GM18870 (cell line): ENCODE measurements around the gene ITGBL1.
A peak's percentile ranks its signal among the peaks of the same experiment; 100 is the strongest.

ENCODE experiments used
- ATAC-seq: cut with Tn5 transposase; IDR thresholded peaks from one replicate; pipeline ENCODE4 v1.9.1; 2021; ENCODE audit warnings: moderate library complexity; ENCODE audit not compliant: unreplicated experiment

ITGBL1 gene

DNA sequence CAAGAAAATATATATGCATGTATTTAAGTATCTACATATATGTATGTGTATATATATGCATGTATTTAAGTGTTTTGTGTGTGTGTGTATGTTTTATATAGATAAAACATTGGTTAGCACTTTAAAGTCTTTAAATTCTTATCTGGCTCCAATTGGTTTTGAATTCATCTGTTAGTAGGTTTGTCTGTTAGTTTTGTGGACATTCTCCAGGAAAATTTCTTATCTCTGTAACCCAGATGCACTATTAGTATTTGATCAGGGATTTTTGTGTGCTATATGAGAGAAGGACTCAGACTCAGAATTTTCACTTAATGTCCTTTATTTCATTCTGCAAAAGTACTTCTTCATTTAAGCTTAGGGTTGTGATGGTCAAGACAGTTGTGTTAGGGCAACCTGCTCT, 103.1 kb downstream of the ITGBL1 start:
- ATAC-seq = no peak

DNA sequence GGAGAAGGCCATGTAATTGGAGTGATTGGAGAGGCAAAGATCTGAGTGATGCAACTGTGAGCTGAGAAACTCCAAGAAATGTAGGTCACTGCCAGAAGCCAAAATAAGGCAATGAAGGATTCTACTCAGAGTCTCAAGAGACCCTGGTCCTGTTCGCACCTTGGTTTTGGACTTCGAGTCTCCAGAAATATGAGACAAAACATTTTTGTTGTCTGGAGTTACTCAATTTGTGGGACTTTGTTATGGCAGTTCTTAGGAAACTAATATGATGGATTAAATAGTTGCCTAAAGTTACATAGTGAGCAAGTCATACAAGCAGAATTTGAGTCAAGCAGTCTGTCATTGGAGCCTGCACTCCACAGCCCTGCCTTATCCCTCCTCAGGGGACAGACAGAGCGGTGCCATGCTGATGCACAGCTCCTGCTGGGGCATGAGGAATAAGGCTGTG, 104.2 kb downstream of the ITGBL1 start:
- ATAC-seq = no peak

- ATAC-seq = no peak
These were observed 112.8 kb downstream of the ITGBL1 start for GRCh38 chr13:101565317-101565716.

- no peak for ATAC-seq
These were observed 115.4 kb downstream of the ITGBL1 start for GRCh38 chr13:101567841-101568240.

GRCh38 chr13:101569807-101570206, 117.3 kb downstream of the ITGBL1 start:
- no peak for ATAC-seq

DNA sequence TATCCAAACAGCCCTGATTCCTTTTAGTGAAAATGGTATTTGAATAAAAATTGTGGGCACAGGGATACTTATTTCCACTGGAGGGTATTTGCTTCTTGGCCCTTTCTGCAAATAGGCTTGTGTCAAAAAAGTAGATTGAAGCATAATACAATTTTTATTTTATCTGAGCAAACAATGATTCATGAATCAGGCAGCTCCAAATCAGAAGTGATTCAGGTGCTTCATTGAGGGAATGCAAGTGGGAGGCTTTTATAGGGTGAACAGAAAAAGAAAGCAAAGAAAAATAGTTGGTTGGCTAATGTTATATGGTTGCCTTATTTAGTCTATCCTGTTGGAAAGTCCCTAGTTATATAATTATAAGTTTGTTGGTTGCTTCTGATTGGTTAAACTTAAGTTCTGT, 117.9 kb downstream of the ITGBL1 start:
- no peak for ATAC-seq

DNA sequence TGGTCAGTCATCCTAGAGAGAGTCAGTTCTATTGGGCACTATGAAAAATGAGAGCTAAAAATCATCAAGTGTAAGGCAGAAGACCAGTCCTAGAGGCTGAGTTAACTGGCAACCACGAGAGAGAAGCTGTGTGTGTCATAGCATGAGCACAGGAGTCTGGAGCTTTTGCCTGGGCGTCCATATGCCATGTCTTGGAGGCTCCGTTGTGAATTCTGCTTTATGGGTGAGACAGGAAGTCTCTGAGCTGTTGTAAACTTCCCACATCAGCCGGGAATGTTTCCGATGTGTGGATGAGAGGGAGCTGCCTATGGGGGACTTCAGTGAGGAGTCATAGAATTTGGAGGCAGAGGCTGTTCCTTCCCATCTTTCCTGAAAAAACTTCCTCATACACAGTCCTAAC, 120.0 kb downstream of the ITGBL1 start:
- ATAC-seq = no peak

DNA sequence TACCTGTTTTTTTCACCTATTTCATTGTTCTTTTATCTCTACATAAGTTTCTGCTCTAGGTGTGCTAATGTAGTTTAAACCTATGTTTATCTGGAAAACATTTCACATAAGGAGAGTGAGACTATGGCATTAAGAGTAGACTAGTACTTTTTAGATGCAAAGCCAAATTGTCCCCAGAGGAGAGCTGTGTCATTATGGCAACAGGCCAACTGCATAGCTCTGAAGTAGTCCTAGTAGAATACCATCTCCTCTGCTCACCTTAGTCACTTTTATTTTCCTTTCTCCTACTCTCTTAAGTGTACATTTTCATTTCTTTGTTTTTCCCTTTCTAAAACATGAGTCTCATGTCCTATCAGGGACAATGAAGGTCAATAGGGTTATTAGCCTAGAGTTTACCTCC, 123.1 kb downstream of the ITGBL1 start:
- ATAC-seq = no peak

DNA sequence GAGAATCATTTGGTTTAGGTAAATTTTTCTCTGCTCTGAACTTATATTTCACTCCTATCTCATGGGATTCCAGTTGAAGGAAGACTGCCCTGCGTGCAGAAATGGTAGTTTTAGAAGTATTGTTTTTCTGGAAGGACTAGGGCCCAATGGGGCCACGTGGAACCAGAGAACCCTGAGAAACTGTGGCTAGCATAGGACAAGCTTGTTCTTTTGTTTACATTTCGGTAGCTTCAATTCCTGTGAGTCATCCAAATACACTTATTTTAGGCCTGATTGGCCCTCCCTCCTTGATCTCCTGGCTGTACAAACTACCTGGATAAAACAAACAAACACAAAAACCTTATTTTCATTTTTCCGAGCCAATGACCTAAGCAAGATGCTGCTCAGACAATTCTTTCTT, 124.0 kb downstream of the ITGBL1 start:
- no peak for ATAC-seq

DNA sequence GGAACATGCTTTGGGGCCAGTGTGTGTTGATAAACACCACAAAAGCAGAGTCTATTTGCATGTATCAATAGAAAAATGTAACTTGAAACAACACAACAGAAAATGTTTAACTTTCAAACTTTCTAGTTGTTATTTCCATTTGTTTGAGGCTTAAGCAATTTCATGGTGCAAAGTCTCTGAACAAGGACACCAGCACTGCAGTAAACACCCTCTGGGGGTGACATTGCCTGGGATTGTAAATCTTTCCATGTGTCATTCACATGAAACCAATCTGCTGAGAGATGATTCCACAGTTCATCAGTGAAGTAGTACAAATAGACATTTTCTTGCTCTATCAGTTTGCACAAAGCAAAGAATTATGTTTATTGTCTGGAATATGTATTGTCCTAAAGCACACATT, 124.5 kb downstream of the ITGBL1 start:
- ATAC-seq = no peak

GRCh38 chr13:101579281-101579802, 126.9 kb downstream of the ITGBL1 start:
- ATAC-seq = no peak

DNA sequence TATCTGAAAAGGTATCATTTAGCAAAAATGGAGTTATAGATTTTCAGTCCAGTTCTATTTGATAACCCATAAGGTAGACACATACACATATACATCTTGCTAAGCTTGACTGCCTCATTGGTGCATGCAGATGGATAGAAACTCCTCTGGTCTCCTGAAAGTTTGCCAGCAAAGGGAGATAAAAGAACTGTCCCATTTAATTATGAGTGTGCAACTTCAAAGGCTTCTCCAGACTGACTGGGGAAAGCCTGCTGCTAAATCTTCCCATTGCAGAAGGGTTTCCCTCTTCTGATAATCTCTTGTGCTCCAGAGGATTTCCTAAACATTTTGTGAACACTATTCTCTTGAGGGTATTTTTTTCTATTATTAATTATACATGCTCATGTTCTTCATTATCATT, 131.9 kb downstream of the ITGBL1 start:
- ATAC-seq = no peak

GRCh38 chr13:101590479-101590878, 138.0 kb downstream of the ITGBL1 start:
- no peak for ATAC-seq

- peak; percentile 50 for ATAC-seq
These were observed 142.5 kb downstream of the ITGBL1 start for GRCh38 chr13:101594936-101595335.

GRCh38 chr13:101596803-101597202, 144.3 kb downstream of the ITGBL1 start:
- no peak for ATAC-seq

DNA sequence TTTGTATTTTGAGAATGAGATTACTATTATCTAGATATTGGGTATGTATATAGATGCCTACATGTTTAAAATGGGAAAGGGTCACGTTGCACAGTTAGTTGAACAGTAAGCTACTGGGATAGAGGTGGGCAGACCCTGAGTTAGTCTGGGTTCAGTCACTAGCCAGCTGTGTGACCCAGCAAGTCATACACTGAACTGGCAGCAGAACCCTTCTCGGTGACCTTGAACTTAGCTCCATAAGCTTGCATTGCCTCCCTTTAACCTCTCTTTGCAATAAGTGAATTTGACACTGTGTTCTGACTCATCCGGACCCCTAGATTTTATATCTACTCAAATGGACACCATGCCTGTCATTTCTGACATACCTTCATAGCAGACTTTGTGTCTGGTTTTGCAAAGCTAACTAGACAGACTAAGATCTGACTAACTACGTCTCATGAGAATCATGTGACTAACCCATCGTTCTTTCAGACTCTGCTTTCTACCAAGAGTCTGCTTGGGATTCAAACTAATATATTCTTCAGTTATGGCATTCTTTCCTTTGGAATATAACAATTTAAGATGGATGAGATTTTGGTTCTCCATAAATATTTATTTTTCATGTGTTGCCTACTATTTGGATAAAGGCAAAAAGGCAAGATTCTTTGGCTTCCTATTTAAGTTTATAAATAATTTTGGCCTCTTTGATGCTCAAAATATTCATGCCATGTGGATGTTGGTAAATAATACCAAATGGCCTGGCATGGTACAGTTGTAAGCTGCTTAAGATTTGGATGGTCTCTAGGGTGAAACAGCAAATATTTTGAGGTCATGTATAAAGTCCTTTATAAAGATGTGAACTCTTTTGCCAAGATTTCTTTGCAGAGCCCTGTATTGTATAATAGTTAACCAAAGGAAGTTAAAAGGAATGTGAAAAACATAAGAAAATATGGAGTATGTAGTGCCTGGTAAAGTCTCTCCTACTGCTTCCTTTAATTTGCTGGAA, 159.3 kb downstream of the ITGBL1 start:
- ATAC-seq = no peak

- no peak for ATAC-seq
These were observed 160.3 kb downstream of the ITGBL1 start for GRCh38 chr13:101612735-101613134.

DNA sequence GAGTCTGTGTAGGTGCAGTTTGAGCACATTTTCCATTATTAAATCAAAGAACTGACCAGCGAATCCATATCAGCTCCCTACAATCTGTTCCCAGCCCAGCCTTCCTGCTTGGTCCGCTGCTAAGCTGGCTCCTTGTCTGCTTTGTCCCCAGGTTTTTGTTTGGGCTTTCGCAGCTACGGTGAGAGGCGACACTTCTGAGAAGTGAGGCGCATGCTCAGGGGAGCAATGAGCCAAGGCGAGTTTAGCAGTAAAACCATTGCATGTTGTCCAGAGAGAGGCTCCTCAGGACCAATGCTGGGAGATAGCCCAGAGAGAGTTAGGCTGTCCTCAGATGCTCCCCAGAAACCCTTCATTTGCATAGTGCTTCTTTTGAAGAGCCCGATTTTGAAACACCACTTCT, 162.0 kb downstream of the ITGBL1 start:
- ATAC-seq = no peak

DNA sequence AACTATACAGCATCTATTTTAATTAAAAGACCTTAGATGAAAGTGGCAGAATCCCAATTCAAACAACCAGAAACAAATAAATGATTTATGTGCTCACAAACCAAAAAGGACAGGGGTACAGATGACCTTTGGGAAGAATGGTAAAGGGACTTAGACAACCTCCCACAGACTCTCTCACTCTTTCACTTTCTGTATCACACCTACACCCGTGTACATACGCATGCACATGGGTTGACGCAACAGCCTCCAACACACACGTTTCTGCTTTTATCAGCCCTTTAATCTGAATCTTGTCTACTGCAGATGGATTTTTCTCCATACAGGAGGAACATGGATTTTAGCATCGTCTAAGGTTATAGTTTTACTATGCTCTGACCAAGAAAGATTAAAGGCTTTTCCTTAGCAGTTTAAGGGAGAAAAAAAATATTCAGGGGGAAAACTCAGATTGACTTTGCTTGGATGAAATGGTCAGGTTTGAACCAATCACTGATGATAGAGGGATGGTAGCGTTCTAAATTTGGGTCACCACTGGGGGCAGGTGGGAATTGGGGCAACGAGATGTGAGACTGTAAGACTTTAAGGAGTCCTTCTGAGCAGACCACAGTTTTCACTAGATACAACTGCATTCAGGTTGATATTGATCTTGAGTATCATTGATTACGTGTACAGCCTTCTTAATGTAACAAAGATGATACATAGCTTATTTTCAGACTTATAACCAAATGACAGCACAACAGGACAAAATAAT, 166.1 kb downstream of the ITGBL1 start:
- no peak for ATAC-seq

DNA sequence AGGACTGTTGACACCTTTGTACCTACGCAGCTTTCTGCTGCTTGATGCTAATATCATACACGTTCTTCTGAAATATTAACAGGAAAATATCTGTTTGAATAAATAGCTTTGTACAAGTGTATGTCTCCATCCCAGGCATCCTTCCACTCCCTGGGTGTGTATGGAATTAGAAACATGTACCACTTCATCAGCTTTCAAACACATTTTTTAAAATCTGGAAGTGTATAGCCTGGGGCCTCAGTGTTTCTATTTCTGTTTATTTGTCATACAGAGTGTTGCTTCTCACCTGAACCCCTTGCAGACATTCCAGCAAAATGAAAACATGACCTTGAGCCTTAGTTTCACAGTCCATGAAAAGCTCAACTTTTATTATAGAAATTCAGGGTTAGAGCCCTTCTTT, 168.6 kb downstream of the ITGBL1 start:
- no peak for ATAC-seq

DNA sequence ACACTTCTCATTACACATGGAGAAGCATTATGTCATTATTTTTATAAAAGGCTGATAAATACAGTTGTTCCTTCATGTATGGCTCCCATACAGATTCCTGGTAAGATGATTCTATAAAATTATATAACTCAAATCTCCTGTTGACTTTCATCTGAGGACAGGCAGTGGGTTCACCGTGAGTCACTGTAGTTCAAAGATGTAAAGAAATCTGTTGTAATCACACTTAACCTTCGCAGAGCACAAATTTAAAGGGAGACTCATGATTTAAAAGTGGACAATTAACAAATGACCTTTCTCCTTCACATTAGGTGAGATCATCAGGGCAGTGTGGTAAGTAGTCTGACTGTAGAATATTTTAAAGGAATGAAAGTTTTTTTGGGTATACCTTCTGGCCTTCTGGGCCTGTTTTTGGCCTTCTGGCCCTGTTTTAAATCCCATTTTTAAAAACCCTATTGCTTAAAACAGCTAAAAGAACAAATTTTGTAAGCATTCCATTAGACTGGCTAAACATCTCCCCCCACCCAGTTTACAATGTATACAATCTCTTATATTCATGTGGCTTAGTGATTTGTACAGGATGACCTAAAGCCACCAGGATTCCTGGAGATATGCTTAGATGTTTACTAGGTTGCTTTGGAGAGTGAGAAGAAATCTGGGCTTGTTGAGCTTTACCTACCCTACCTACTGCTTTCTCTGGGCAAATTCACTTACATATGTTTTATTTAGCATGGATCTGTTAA, 171.2 kb downstream of the ITGBL1 start:
- no peak for ATAC-seq
